Neural cell (in vitro differentiated cells): Measurements from ENCODE around the gene MRPL37.

Experiments
- EZH2 ChIP-seq: fragments of 200-600, 300-800 bp; shearing (Covaris generic), sonication (generic); IDR thresholded peaks from 2 replicates; pipeline ENCODE4 v1.6.1; 2014; ENCODE audit warnings: antibody characterized with exemption, low read length, borderline replicate concordance, mild to moderate bottlenecking; ENCODE audit not compliant: insufficient read depth, poor library complexity, severe bottlenecking
- POLR2AphosphoS5 ChIP-seq: IDR thresholded peaks from 2 replicates; pipeline ENCODE4 v1.6.1; 2012
- TAF1 ChIP-seq: IDR thresholded peaks from 2 replicates; pipeline ENCODE4 v1.6.1; 2012; ENCODE audit warnings: low read depth
- TF ChIP-seq, protein P1 (sequence below): fragments of 450-650 bp; IDR thresholded peaks from 2 replicates; pipeline ENCODE4 v1.5.1; 2014; ENCODE audit warnings: antibody characterized with exemption, mild to moderate bottlenecking, moderate library complexity; ENCODE audit not compliant: poor library complexity, severe bottlenecking
- TF ChIP-seq, protein P2 (sequence below): IDR thresholded peaks from 2 replicates; pipeline ENCODE4 v1.6.1; 2012; ENCODE audit warnings: borderline replicate concordance

DNA sequence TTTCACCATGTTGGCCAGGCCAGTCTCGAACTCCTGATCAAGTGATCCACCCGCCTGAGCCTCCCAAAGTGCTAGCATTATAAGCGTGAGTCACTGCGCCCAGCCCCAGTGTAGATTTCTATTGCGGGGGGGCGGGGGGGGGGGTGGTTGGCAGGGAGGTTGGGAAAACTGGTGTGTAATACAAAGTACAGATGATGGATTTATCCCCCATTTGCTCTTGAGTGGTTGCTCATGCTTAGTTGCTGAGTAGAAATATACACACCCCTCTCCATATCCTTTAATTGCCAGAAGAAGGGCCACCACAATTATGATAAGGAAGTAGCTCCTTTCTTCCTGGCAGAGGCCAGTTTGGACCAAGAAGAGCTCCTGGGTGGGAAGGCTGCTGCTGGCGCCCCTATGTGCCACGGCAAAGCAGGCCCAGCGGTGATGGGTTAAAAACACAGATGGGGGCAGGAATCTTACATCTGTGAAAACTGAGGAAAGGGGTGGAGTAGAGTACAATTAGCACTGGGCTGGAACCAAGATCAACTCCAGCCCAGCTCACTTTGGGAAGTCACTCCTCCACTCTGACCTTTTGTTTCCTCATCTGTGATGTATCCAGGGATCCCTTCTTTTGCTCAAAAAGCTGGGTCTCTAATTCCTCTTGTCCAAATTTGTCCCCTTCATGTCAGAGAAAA is 55.2 kb downstream of the MRPL37 start:
- TF ChIP-seq, protein P1, sequence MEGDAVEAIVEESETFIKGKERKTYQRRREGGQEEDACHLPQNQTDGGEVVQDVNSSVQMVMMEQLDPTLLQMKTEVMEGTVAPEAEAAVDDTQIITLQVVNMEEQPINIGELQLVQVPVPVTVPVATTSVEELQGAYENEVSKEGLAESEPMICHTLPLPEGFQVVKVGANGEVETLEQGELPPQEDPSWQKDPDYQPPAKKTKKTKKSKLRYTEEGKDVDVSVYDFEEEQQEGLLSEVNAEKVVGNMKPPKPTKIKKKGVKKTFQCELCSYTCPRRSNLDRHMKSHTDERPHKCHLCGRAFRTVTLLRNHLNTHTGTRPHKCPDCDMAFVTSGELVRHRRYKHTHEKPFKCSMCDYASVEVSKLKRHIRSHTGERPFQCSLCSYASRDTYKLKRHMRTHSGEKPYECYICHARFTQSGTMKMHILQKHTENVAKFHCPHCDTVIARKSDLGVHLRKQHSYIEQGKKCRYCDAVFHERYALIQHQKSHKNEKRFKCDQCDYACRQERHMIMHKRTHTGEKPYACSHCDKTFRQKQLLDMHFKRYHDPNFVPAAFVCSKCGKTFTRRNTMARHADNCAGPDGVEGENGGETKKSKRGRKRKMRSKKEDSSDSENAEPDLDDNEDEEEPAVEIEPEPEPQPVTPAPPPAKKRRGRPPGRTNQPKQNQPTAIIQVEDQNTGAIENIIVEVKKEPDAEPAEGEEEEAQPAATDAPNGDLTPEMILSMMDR = no peak
- no peak for TF ChIP-seq POLR2AphosphoS5
- TF ChIP-seq, protein P2, sequence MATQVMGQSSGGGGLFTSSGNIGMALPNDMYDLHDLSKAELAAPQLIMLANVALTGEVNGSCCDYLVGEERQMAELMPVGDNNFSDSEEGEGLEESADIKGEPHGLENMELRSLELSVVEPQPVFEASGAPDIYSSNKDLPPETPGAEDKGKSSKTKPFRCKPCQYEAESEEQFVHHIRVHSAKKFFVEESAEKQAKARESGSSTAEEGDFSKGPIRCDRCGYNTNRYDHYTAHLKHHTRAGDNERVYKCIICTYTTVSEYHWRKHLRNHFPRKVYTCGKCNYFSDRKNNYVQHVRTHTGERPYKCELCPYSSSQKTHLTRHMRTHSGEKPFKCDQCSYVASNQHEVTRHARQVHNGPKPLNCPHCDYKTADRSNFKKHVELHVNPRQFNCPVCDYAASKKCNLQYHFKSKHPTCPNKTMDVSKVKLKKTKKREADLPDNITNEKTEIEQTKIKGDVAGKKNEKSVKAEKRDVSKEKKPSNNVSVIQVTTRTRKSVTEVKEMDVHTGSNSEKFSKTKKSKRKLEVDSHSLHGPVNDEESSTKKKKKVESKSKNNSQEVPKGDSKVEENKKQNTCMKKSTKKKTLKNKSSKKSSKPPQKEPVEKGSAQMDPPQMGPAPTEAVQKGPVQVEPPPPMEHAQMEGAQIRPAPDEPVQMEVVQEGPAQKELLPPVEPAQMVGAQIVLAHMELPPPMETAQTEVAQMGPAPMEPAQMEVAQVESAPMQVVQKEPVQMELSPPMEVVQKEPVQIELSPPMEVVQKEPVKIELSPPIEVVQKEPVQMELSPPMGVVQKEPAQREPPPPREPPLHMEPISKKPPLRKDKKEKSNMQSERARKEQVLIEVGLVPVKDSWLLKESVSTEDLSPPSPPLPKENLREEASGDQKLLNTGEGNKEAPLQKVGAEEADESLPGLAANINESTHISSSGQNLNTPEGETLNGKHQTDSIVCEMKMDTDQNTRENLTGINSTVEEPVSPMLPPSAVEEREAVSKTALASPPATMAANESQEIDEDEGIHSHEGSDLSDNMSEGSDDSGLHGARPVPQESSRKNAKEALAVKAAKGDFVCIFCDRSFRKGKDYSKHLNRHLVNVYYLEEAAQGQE = no peak
- no peak for TF ChIP-seq TAF1
- TF ChIP-seq EZH2 = no peak
